Measurements from ENCODE around the gene NF2. TPM values are rescaled to one million over a fixed set of nuclear protein-coding genes. Genes with fewer than 3 reads are reported as not detected.
A peak's percentile ranks its signal among the peaks of the same experiment; 100 is the strongest.

The NF2 gene
- total RNA-seq, 1 donor from 2014 or later, result 35.4 TPM

- H3K27me3 Mint-ChIP-seq (ENCODE audit: unreplicated experiment), result peaks cover 6% of the 10 kb centered on the region
- H3K27ac Mint-ChIP-seq (ENCODE audit: unreplicated experiment), result no peak overlapping the region
- H3K9me3 Mint-ChIP-seq (ENCODE audit: unreplicated experiment), result peaks cover 13% of the 10 kb centered on the region
- TF ChIP-seq, protein P1, sequence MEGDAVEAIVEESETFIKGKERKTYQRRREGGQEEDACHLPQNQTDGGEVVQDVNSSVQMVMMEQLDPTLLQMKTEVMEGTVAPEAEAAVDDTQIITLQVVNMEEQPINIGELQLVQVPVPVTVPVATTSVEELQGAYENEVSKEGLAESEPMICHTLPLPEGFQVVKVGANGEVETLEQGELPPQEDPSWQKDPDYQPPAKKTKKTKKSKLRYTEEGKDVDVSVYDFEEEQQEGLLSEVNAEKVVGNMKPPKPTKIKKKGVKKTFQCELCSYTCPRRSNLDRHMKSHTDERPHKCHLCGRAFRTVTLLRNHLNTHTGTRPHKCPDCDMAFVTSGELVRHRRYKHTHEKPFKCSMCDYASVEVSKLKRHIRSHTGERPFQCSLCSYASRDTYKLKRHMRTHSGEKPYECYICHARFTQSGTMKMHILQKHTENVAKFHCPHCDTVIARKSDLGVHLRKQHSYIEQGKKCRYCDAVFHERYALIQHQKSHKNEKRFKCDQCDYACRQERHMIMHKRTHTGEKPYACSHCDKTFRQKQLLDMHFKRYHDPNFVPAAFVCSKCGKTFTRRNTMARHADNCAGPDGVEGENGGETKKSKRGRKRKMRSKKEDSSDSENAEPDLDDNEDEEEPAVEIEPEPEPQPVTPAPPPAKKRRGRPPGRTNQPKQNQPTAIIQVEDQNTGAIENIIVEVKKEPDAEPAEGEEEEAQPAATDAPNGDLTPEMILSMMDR (IDR thresholded peaks at IDR 0.05; ENCODE audit: partially characterized antibody, unreplicated experiment), result no peak
- no peaks in the 10 kb centered on the region for H3K36me3 Mint-ChIP-seq (ENCODE audit: unreplicated experiment)
- no peak overlapping the region for H3K4me3 Mint-ChIP-seq (ENCODE audit: unreplicated experiment)
- DNase-seq, result no peak
- peaks cover 6% of the 10 kb centered on the region for H3K4me1 Mint-ChIP-seq (ENCODE audit: low read depth, unreplicated experiment)
Observed at GRCh38 chr22:29726106-29726505, 122.7 kb downstream of the NF2 start.

GRCh38 chr22:29726512-29727130 lies 123.2 kb downstream of the NF2 start:
- H3K4me1 Mint-ChIP-seq (ENCODE audit: low read depth, unreplicated experiment), result peaks cover 6% of the 10 kb centered on the region
- H3K4me3 Mint-ChIP-seq (ENCODE audit: unreplicated experiment), result no peak overlapping the region
- peak; percentile 64 for DNase-seq
- H3K27me3 Mint-ChIP-seq (ENCODE audit: unreplicated experiment), result peaks cover 6% of the 10 kb centered on the region
- no peak overlapping the region for H3K27ac Mint-ChIP-seq (ENCODE audit: unreplicated experiment)
- TF ChIP-seq, protein P1 (IDR thresholded peaks at IDR 0.05; ENCODE audit: partially characterized antibody, unreplicated experiment), result no peak
- peaks cover 13% of the 10 kb centered on the region for H3K9me3 Mint-ChIP-seq (ENCODE audit: unreplicated experiment)
- no peaks in the 10 kb centered on the region for H3K36me3 Mint-ChIP-seq (ENCODE audit: unreplicated experiment)

GRCh38 chr22:29727131-29727523 lies 123.7 kb downstream of the NF2 start:
- no peak overlapping the region for H3K4me3 Mint-ChIP-seq (ENCODE audit: unreplicated experiment)
- peaks cover 15% of the 10 kb centered on the region for H3K9me3 Mint-ChIP-seq (ENCODE audit: unreplicated experiment)
- DNase-seq, result peak; percentile 73
- peaks cover 6% of the 10 kb centered on the region for H3K4me1 Mint-ChIP-seq (ENCODE audit: low read depth, unreplicated experiment)
- no peaks in the 10 kb centered on the region for H3K36me3 Mint-ChIP-seq (ENCODE audit: unreplicated experiment)
- H3K27ac Mint-ChIP-seq (ENCODE audit: unreplicated experiment), result no peak overlapping the region
- TF ChIP-seq, protein P1 (IDR thresholded peaks at IDR 0.05; ENCODE audit: partially characterized antibody, unreplicated experiment), result peak; percentile 20
- H3K27me3 Mint-ChIP-seq (ENCODE audit: unreplicated experiment), result peaks cover 9% of the 10 kb centered on the region

- TF ChIP-seq, protein P1 (IDR thresholded peaks at IDR 0.05; ENCODE audit: partially characterized antibody, unreplicated experiment), result no peak
- peaks cover 11% of the 10 kb centered on the region for H3K9me3 Mint-ChIP-seq (ENCODE audit: unreplicated experiment)
- H3K4me1 Mint-ChIP-seq (ENCODE audit: low read depth, unreplicated experiment), result peaks cover 7% of the 10 kb centered on the region
- peaks cover 12% of the 10 kb centered on the region for H3K27me3 Mint-ChIP-seq (ENCODE audit: unreplicated experiment)
- no peaks in the 10 kb centered on the region for H3K36me3 Mint-ChIP-seq (ENCODE audit: unreplicated experiment)
- no peak for DNase-seq
- no peak overlapping the region for H3K27ac Mint-ChIP-seq (ENCODE audit: unreplicated experiment)
- no peak overlapping the region for H3K4me3 Mint-ChIP-seq (ENCODE audit: unreplicated experiment)
Observed at GRCh38 chr22:29729161-29729560, 125.7 kb downstream of the NF2 start.

- Mint-ChIP-seq H3K9me3 (ENCODE audit: unreplicated experiment) (peaks cover 6% of the 10 kb centered on the region), H3K4me1 (ENCODE audit: low read depth, unreplicated experiment) (peaks cover 4% of the 10 kb centered on the region), H3K27ac (ENCODE audit: unreplicated experiment) (no peak overlapping the region), H3K27me3 (ENCODE audit: unreplicated experiment) (peaks cover 11% of the 10 kb centered on the region), H3K4me3 (ENCODE audit: unreplicated experiment) (no peak overlapping the region), H3K36me3 (ENCODE audit: unreplicated experiment) (no peaks in the 10 kb centered on the region)
- TF ChIP-seq, protein P1 (IDR thresholded peaks at IDR 0.05; ENCODE audit: partially characterized antibody, unreplicated experiment), result no peak
- no peak for DNase-seq
Observed at GRCh38 chr22:29731058-29731850, 127.8 kb downstream of the NF2 start.

Data from glutamatergic neuron (in vitro differentiated cells).